Endothelial cell of umbilical vein (primary cell): ENCODE results near the gene OR56B4. TPM values are rescaled to one million over a fixed set of nuclear protein-coding genes. Genes with fewer than 3 reads are reported as not detected.

ENCODE experiments used
- BruUV-seq: library from RNA; stranded (reverse); fragments of 400-500 nt; replicated peaks from 2 replicates; lab custom pipeline; 2021; lab: Mats Ljungman, UMichigan
- CTCF ChIA-PET: fragments of 300-600, 350-600 bp; sonication (Branson Sonifier 250); formaldehyde crosslinking; loops from one replicate; lab custom pipeline; 2021; ENCODE audit warnings: antibody characterized with exemption, inconsistent platforms; lab: Charles Lee
- POLR2A ChIA-PET: fragments of 300-600, 350-600 bp; sonication (Branson Sonifier 250); formaldehyde crosslinking; loops from one replicate; lab custom pipeline; 2021; ENCODE audit warnings: antibody characterized with exemption, inconsistent platforms; lab: Charles Lee
- DNase-seq: peaks from one replicate; pipeline ENCODE4 v3.0.0-alpha.2; 2011; ENCODE audit warnings: low read depth, low spot score
- FAIRE-seq: peaks from 2 replicates; lab custom pipeline; 2011; peaks lifted over from hg19 to GRCh38; lab: Jason Lieb, UNC
- H2AFZ ChIP-seq: 2 replicates; pipeline ENCODE4 v1.6.0; 2012; ENCODE audit warnings: low read depth, low read length, control low read depth, inconsistent platforms
- H3K27ac ChIP-seq: 2 replicates; pipeline ENCODE4 v1.5.1; 2011; ENCODE audit warnings: low read depth, mild to moderate bottlenecking, control low read depth, low read length, moderate library complexity; ENCODE audit not compliant: insufficient read depth
- H3K27me3 ChIP-seq, 2 experiments: 2 replicates each; pipeline versions ENCODE4 v1.6.0 to v1.6.1; 2011; ENCODE audit warnings: low read length in 2 of 2, mixed read lengths in 1 of 2; ENCODE audit not compliant: control insufficient read depth in 2 of 2, insufficient read depth in 2 of 2
- H3K36me3 ChIP-seq, 2 experiments: 2 replicates in 1 of 2; 3 replicates in 1 of 2; pipeline ENCODE4 v1.5.1; 2011; ENCODE audit warnings: low read length in 2 of 2, mild to moderate bottlenecking in 1 of 2, moderate library complexity in 1 of 2; ENCODE audit not compliant: control insufficient read depth in 2 of 2, insufficient read depth in 2 of 2; ENCODE audit errors: extremely low read depth in 1 of 2
- H3K4me1 ChIP-seq: 3 replicates; pipeline ENCODE4 v1.5.1; 2011; ENCODE audit warnings: mild to moderate bottlenecking, low read length; ENCODE audit not compliant: control insufficient read depth, insufficient read depth; ENCODE audit errors: extremely low read depth
- H3K4me2 ChIP-seq: 2 replicates; pipeline ENCODE4 v1.6.1; 2011; ENCODE audit warnings: low read length, control low read depth, mixed read lengths; ENCODE audit not compliant: insufficient read depth
- H3K4me3 ChIP-seq, 3 experiments: fragments of 200-600 bp in 1 of 3; sonication (generic), shearing (Covaris generic) in 1 of 3; replicated peaks in 1 of 3; 2 replicates each; pipeline ENCODE4 v1.5.1; 2011 to 2016; ENCODE audit warnings: control low read depth in 3 of 3, low read length in 3 of 3, mild to moderate bottlenecking in 2 of 3, inconsistent platforms in 1 of 3, low read depth in 1 of 3, moderate library complexity in 1 of 3; ENCODE audit not compliant: insufficient read depth in 1 of 3
- H3K79me2 ChIP-seq: 2 replicates; pipeline ENCODE4 v1.6.0; 2012; ENCODE audit warnings: low read length, inconsistent platforms; ENCODE audit not compliant: control insufficient read depth, insufficient read depth
- H3K9ac ChIP-seq: replicated peaks from 2 replicates; pipeline ENCODE3; 2011; ENCODE audit warnings: low read length, control low read depth; ENCODE audit not compliant: insufficient read depth; ENCODE audit errors: extremely low read depth
- H3K9me1 ChIP-seq: replicated peaks from 3 replicates; pipeline ENCODE4 v1.6.0; 2011; ENCODE audit warnings: mild to moderate bottlenecking, low read length; ENCODE audit not compliant: control insufficient read depth, insufficient read depth; ENCODE audit errors: extremely low read depth
- H3K9me3 ChIP-seq: replicated peaks from 2 replicates; pipeline ENCODE4 v1.5.1; 2012; ENCODE audit warnings: low read length, inconsistent platforms; ENCODE audit not compliant: control insufficient read depth, insufficient read depth
- H4K20me1 ChIP-seq: replicated peaks from 2 replicates; pipeline ENCODE3; 2011; ENCODE audit warnings: mild to moderate bottlenecking, low read length; ENCODE audit not compliant: control insufficient read depth, insufficient read depth; ENCODE audit errors: extremely low read depth
- CTCF ChIP-seq, 2 donors: IDR thresholded peaks; 1 replicate in 1 of 2; 2 replicates in 1 of 2; pipeline ENCODE4 v1.5.1; 2011; ENCODE audit warnings: low read length in 2 of 2, mild to moderate bottlenecking in 2 of 2, moderate library complexity in 2 of 2, control low read depth in 1 of 2, inconsistent platforms in 1 of 2, low read depth in 1 of 2; ENCODE audit not compliant: insufficient read depth in 1 of 2; ENCODE audit errors: extremely low read depth in 1 of 2
- EZH2 ChIP-seq: IDR thresholded peaks from 2 replicates; pipeline ENCODE4 v1.6.1; 2012; ENCODE audit warnings: borderline replicate concordance, low read depth, mild to moderate bottlenecking, moderate library complexity, low read length, inconsistent platforms; ENCODE audit not compliant: severe bottlenecking
- FOS ChIP-seq: IDR thresholded peaks from 2 replicates; pipeline ENCODE4 v1.6.1; 2011; ENCODE audit warnings: mild to moderate bottlenecking, low read length, moderate library complexity, borderline replicate concordance; ENCODE audit not compliant: insufficient read depth
- GATA2 ChIP-seq: IDR thresholded peaks from 2 replicates; pipeline ENCODE4 v1.7.0; 2011; ENCODE audit warnings: low read depth, mild to moderate bottlenecking, moderate library complexity, mixed read lengths, low read length; ENCODE audit not compliant: insufficient read length, insufficient read depth
- JUN ChIP-seq: IDR thresholded peaks from 2 replicates; pipeline ENCODE4 v1.6.1; 2011; ENCODE audit warnings: borderline replicate concordance, low read depth; ENCODE audit not compliant: insufficient read length, insufficient read depth
- MAX ChIP-seq: IDR thresholded peaks from 2 replicates; pipeline ENCODE4 v1.6.1; 2011; ENCODE audit not compliant: insufficient read depth, insufficient read length
- MYC ChIP-seq: IDR thresholded peaks from one replicate; pipeline ENCODE4 v1.6.1; 2011; ENCODE audit warnings: mild to moderate bottlenecking, low read depth, low read length
- POLR2A ChIP-seq: IDR thresholded peaks from 2 replicates; pipeline ENCODE4 v1.6.1; 2012; ENCODE audit warnings: low read depth, mild to moderate bottlenecking, control low read depth, low read length
- POLR2AphosphoS5 ChIP-seq: IDR thresholded peaks from 2 replicates; pipeline ENCODE4 v1.6.1; 2012; ENCODE audit warnings: low read depth, mild to moderate bottlenecking, control low read depth, low read length, moderate library complexity; ENCODE audit not compliant: insufficient read depth
- dilution Hi-C: fragments of 300-500 bp; cut with MboI; formaldehyde crosslinking; loops from one replicate; pipeline ENCODE4 v1.15.0; 2019; ENCODE audit warnings: low sequenced_read_pairs; ENCODE audit not compliant: extremely low pct_ligation_motif_present
- intact Hi-C: fragments of 100-400 bp; cut with micrococcal nuclease; formaldehyde crosslinking; loops from one replicate; pipeline ENCODE4 v1.10.0; 2022
- polyA plus RNA-seq, 4 experiments: library from polyadenylated mRNA; depleted of rRNA in 3 of 4; stranded (reverse) in 3 of 4; unstranded in 1 of 4; fragments of >200 nt; gene quantifications; 2 replicates each; pipeline versions ENCODE4 v1.2.1 to v1.2.3, GENCODE V29; 2011 to 2012; ENCODE audit warnings: missing spikeins in 1 of 4
- total RNA-seq: library from RNA; stranded (reverse); gene quantifications from 2 replicates; pipeline ENCODE4 v1.2.3, GENCODE V29; 2021

The OR56B4 gene
- total and polyA plus RNA-seq, 2 donors (not counting 3 experiments of a cell fraction or from before 2014, with no cell fraction given), result not detected

GRCh38 chr11:6084587-6084986 lies 22.9 kb upstream of the OR56B4 start:
- Histone ChIP-seq H3K9ac (no peak overlapping the region), H3K4me3 (no peak overlapping the region), H3K36me3 (no peaks in the 10 kb centered on the region), H3K79me2 (no peaks in the 10 kb centered on the region), H2AFZ (no peak overlapping the region), H3K4me2 (no peak overlapping the region), H3K9me3 (no peaks in the 10 kb centered on the region), H3K27me3 (peaks cover 0 to 5% of the 10 kb centered on the region in 2 experiments), H3K4me1 (no peaks in the 10 kb centered on the region), H3K9me1 (no peaks in the 10 kb centered on the region), H3K27ac (no peak overlapping the region), H4K20me1 (no peaks in the 10 kb centered on the region)
- no TSS peak for BruUV-seq
- ChIA-PET CTCF (no interaction called here), POLR2A (no interaction called here)
- intact Hi-C loops (no loop called here), dilution Hi-C loops (no loop called here)
- TF ChIP-seq EZH2 (no peak), FOS (no peak), POLR2A (no peak), CTCF (IDR thresholded peaks at IDR 0.05; ENCODE audit: extremely low read depth in 1 of 2, insufficient read depth in 1 of 2, low read depth in 1 of 2, low read length in 2 of 2) (no peak), MYC (no peak), JUN (no peak), POLR2AphosphoS5 (no peak), GATA2 (no peak), MAX (no peak)
- DNase-seq, result no peak
- no peak for FAIRE-seq
